Left ventricle myocardium inferior (tissue), 1 donor: ENCODE measurements around the gene SCNN1A. TPM values are rescaled to one million over a fixed set of nuclear protein-coding genes. Genes with fewer than 3 reads are reported as not detected.

ENCODE experiments used
- DNase-seq: peaks from one replicate; pipeline ENCODE4 v3.0.0-alpha.2; 2020
- H3K27ac ChIP-seq: fragments of 200-600 bp; replicated peaks from 2 replicates; pipeline ENCODE4 v1.8.0; 2021
- H3K27me3 ChIP-seq: fragments of 200-600 bp; 2 replicates; pipeline ENCODE4 v1.8.0; 2021; ENCODE audit warnings: low read depth
- H3K36me3 ChIP-seq: fragments of 200-600 bp; 2 replicates; pipeline ENCODE4 v1.8.0; 2021
- H3K4me1 ChIP-seq: fragments of 200-600 bp; 2 replicates; pipeline ENCODE4 v1.8.0; 2021
- H3K4me3 ChIP-seq: fragments of 200-600 bp; 2 replicates; pipeline ENCODE4 v1.8.0; 2021; ENCODE audit warnings: mild to moderate bottlenecking, moderate library complexity
- H3K9me3 ChIP-seq: fragments of 200-600 bp; replicated peaks from 2 replicates; pipeline ENCODE4 v1.8.0; 2021
- CTCF ChIP-seq: fragments of 200-600 bp; IDR thresholded peaks from 2 replicates; pipeline ENCODE4 v1.8.0; 2021; ENCODE audit warnings: antibody characterized with exemption, mild to moderate bottlenecking, borderline replicate concordance
- intact Hi-C: fragments of 100-400 bp; cut with micrococcal nuclease; formaldehyde crosslinking; loops from one replicate; pipeline ENCODE4 v1.11.0; 2022
- total RNA-seq: library from RNA; stranded (reverse); fragmentation: NEBNext Ultra II Directional; extraction: Animal tissue kit (Norgen Biotek cat#: 25700); gene quantifications from one replicate; pipeline ENCODE4 v1.2.1, GENCODE V29; 2021
- donor health status: DM: no; HTN: yes; CAD: no; lungs with severe emphysema.

The SCNN1A gene
- total RNA-seq, 1 donor from 2014 or later = 0.22 TPM

- H3K27me3 ChIP-seq = no peaks in the 10 kb centered on the region
- no peaks in the 10 kb centered on the region for H3K36me3 ChIP-seq
- H3K27ac ChIP-seq = peak overlapping the region; percentile 99
- H3K4me3 ChIP-seq = no peak overlapping the region
- TF ChIP-seq CTCF = no peak
- no peak for DNase-seq
- peaks cover 87% of the 10 kb centered on the region for H3K4me1 ChIP-seq
- intact Hi-C loops = no loop called here
- H3K9me3 ChIP-seq = no peaks in the 10 kb centered on the region
Measured at GRCh38 chr12:6343518-6343917, 31.8 kb downstream of the SCNN1A start.

GRCh38 chr12:6342140-6342889, 33.0 kb downstream of the SCNN1A start:
- no peak for DNase-seq
- intact Hi-C loops = no loop called here
- H3K4me3 ChIP-seq = peak overlapping the region; percentile 90
- peak overlapping the region; percentile 99 for H3K27ac ChIP-seq
- H3K27me3 ChIP-seq = no peaks in the 10 kb centered on the region
- peaks cover 90% of the 10 kb centered on the region for H3K4me1 ChIP-seq
- H3K36me3 ChIP-seq = no peaks in the 10 kb centered on the region
- no peak for TF ChIP-seq CTCF
- H3K9me3 ChIP-seq = no peaks in the 10 kb centered on the region

- Histone ChIP-seq H3K27me3 (no peaks in the 10 kb centered on the region), H3K36me3 (no peaks in the 10 kb centered on the region), H3K27ac (peak within 1 kb of the TSS; percentile 99), H3K4me3 (peak within 1 kb of the TSS; percentile 90), H3K4me1 (peaks cover 90% of the 10 kb centered on the region), H3K9me3 (no peaks in the 10 kb centered on the region)
- TF ChIP-seq CTCF = no peak
- intact Hi-C loops = no loop called here
- DNase-seq = peak; percentile 77
Measured at GRCh38 chr12:6341417-6342139, 33.8 kb downstream of the SCNN1A start, which contains the start of gene TNFRSF1A. TNFRSF1A (minus strand) TSS chr12:6342076; CDS start chr12:6341814, 262 bp downstream.

GRCh38 chr12:6340745-6341416, 34.5 kb downstream of the SCNN1A start:
- intact Hi-C loops = no loop called here
- H3K4me1 ChIP-seq = peaks cover 90% of the 10 kb centered on the region
- H3K9me3 ChIP-seq = no peaks in the 10 kb centered on the region
- no peak for DNase-seq
- no peaks in the 10 kb centered on the region for H3K27me3 ChIP-seq
- peak overlapping the region; percentile 99 for H3K27ac ChIP-seq
- no peaks in the 10 kb centered on the region for H3K36me3 ChIP-seq
- TF ChIP-seq CTCF = no peak
- H3K4me3 ChIP-seq = peak overlapping the region; percentile 90

- no peak for DNase-seq
- peak overlapping the region; percentile 90 for H3K4me3 ChIP-seq
- peak overlapping the region; percentile 99 for H3K27ac ChIP-seq
- peaks cover 90% of the 10 kb centered on the region for H3K4me1 ChIP-seq
- intact Hi-C loops = no loop called here
- H3K27me3 ChIP-seq = no peaks in the 10 kb centered on the region
- TF ChIP-seq CTCF = no peak
- no peaks in the 10 kb centered on the region for H3K9me3 ChIP-seq
- no peaks in the 10 kb centered on the region for H3K36me3 ChIP-seq
Measured at GRCh38 chr12:6340032-6340638, 35.2 kb downstream of the SCNN1A start.
